Mesenchymal stem cell (in vitro differentiated cells and primary cell): ENCODE results near the gene PRSS12. TPM values are rescaled to one million over a fixed set of nuclear protein-coding genes. Genes with fewer than 3 reads are reported as not detected.

Experiments
- small RNA-seq: library from polyadenylated mRNA; stranded (forward); fragments of <200 nt; extraction: miRNeasy Mini kit (QIAGEN cat#:217004); gene quantifications from one replicate; pipeline ENCODE3, GENCODE V24; 2013; ENCODE audit warnings: low read depth

PRSS12 gene

Small RNA genes within 50 kb of the gene (small RNA-seq; reads per million reads assigned to genes)
- gene SNORA24, result not detected
